LoVo (cell line): ENCODE results near the gene PCIF1.
"Not testable (repeated sequence)": the region's sequence is repeated elsewhere in the genome, so short reads cannot be mapped to it uniquely, and the experiment has no call there.

Experiments
- DNase-seq: peaks from one replicate; pipeline ENCODE4 v3.0.0-alpha.2; 2016; ENCODE audit warnings: low spot score

PCIF1 gene

DNA sequence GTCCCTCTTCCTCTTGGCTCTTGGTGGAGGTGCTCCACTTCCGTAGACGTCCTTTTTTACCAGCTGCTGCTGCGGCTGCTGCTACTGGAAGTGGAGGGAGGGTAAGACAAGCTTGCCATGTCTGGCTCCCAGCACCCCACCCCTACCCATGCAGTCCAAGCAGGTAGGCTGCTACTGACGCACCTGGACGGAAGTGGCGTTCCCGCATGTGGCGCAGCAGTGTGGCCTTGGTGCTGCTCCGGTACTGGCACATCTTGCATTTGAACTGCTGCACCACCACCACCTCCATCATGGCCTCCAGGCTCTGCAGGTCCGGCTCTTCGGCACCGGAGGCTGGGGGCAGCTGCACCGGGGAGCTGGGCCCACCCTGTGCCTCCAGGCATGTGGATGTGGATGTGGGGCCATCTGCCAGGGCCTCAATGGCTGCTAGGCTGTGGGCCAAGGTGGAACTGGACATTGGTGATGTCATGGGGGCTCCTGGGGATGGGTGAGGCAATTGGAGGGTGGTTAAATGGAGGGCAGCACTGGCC is 33.1 kb downstream of the PCIF1 start:
- DNase-seq: no peak

GRCh38 chr20:45968081-45968671 is 33.7 kb downstream of the PCIF1 start:
- no peak for DNase-seq

GRCh38 chr20:45968801-45969711 is 34.6 kb downstream of the PCIF1 start:
- DNase-seq: no peak

DNA sequence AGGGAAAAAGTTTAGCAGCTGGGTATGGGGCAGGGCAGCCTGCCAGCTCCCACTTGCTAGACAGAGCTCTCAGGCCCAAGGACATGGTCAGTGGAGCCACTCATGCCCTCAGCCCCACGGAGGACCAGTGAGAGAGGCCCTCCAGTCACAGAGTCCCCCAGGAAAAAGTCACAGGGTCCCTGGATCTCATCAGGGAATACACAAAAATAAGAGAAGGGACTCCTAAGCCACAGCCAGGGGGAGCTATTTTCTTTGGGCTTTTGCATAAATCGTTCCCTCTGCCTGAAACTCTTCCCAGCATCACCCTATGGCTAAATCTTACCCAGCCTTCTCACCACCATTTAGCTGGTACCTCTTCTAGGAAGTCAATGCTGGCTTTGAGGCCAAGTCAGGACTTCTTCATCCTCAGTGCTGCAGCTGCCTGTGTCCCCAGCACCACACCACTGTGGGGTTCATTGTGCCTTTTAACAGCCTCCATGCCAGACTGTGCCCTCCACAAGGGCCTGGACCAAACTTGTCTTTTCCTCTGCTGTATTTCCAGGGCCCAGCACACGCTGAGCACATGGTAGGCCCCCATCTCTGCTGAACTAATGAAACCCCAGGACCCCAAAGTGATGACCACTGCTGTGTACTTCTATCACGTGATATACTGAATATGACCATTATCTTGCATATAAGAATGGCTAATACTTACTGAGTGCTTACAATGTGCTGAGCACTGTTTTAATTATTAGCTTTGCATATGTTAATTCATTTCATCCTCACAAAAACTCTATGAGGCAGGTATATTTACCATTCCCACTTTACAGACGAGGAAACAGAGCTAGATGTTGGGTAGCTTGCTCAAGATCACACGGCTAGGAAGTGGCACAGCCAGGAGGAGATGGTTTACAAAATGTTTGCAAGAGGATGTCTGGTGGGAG is 35.5 kb downstream of the PCIF1 start:
- peak; percentile 58 for DNase-seq

GRCh38 chr20:45970646-45971424 is 36.4 kb downstream of the PCIF1 start:
- no peak for DNase-seq

DNA sequence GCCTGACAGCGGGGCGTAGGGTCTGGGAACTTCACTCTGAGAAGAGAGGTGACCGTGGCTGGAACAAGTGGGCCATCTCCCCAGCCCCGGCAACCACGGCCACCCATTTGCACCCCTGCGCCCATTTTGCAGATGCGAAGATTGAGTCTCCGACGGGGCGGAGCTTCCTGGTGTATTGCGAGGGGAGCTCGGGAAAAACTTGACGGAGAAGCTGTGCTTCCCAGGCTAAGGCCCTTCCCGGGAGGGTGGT is 36.9 kb downstream of the PCIF1 start:
- no peak for DNase-seq

GRCh38 chr20:45971675-45972499 is 37.4 kb downstream of the PCIF1 start, which contains the start of gene ZNF335:
Gene ZNF335, minus strand, starts transcription at chr20:45972203. Its CDS starts 793 bp downstream, at chr20:45971410.
- peak; percentile 93 for DNase-seq

DNA sequence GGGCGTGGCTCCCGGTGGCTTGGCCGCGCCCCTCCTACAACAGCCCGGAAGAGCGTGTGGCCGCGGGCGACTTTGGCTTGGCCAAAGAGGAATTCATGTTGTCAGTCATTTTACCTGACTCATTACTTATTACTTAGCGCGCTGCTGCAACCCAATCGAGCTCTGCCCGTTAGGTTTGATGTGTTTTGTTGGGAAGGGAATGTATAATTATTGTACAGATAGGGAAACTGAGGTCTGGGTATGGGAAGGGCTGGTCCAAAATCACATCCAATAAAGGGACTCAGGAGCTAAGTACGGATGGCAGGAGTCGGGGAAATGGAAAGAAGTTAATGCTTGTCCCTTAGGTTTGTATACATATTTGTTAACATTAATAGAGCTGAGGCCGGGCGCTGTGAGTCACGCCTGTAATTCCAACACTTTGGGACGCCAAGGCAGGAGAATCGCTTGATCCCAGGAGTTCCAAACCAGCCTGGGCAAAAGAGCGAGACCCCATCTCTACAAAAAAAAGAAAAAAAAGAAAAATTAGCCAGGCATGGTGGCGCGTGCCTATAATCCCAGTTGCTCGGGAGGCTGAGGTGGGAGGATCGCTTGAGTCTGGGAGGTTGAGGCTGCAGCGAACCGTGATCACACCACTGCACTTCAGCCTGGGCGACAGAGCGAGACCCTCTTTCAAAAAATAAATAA is 38.2 kb downstream of the PCIF1 start:
- DNase-seq: peak; percentile 98

DNA sequence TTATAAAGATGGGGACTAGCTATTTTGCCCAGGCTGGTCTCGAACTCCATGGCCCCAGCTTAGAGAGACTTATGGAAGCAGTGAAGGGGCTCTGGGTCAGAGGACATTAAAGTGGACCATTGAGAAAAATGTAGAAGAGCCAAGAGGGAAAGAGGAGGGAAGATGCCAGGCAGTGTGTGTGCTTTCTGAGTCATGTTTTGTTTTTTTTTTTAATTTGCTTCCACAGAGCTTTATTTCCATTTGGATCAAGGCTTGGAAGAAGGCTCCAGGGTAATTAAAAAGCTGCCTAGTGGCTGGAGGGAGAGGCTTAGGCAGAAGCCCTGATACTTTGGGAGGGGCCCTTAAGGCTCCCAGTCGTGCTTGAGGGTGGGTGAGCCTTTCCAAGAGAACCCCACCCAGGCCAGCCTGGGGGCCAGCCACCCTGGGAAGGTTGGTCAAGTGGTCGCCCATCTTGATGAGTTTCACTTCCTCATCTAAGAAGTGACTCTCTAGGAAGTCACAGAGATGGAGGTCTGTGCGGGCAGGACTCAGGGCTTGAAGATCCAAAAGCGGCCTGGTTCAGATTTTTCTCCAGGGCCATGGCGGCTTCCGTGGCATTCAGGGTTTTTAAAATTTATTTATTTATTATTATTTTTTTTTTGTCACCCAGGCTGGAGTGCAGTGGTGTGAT is 40.5 kb downstream of the PCIF1 start:
- DNase-seq: no peak

DNA sequence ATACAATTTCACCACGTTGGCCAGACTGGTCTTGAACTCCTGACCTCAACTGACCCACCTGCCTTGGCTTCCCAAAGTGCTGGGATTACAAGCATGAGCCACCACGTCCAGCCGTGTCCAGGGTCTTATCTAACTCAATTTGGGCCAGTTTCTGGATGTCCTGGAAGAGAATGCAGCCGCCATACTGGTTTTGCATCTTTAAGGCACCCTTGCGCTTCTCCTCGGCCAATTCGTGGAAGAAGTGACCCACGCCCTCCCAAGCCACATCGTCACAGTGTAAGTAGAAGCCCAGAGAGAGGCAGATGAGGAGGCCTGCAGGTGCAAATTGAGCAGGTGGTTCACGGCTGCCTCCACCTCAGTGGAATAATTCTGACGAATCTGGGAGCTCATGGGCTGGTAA is 41.2 kb downstream of the PCIF1 start:
- DNase-seq: no peak

- DNase-seq: no peak
These were observed 41.6 kb downstream of the PCIF1 start for GRCh38 chr20:45976086-45976485.

- DNase-seq: no peak
These were observed 46.8 kb downstream of the PCIF1 start for GRCh38 chr20:45981261-45981660.

- DNase-seq: no peak
These were observed 48.8 kb downstream of the PCIF1 start for GRCh38 chr20:45983279-45983743.

DNA sequence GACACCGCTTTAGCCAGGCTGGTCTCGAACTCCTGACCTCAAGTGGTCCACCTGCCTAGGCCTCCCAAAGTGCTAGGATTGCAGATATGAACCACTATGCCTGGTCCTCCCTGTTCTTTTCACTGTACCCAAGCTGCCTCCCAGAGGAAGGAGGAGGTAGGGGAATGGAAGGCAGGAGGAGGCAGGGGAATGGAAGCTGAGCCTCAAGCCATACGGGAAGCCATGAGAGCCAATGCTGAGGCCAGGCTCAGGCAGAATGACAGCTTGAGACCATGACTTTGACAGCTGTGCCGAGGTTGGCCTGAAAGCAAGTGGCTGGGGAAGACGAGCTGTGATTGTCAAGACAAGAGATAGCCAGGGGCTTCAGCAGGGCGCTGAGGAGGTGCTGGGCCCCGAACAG is 51.1 kb downstream of the PCIF1 start:
- DNase-seq: no peak

DNA sequence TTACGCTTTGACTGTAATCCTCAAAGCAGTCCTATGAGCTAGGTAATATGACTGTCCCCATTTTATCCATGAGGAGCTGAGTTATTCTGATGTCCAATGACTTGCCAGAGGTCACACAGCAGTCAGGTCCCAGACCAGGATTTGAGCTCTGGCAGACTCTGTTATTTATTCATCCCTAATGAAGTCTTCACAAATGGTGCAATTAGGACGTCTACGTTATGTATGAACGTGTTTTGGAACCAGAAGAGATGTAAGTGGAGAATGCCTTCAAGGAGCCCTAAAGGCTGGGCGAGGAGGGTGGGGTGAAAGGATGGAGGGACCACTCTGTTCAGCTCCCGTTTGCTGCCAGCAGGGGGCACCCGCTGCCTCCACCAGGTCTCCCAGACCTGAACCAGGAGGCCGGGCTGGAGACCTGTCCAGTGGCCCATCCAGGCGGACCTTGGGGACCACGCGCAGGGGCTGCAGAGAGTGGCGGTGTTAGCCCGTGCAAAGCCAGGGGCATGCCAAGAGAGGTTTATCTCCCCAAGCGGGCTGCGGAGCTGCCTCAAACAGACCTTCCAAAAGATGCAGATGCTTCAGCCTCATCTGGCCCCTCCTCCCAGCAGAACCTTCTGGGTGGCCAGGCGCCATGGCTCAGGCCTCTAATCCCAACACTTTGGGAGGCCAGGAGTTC is 52.8 kb downstream of the PCIF1 start:
- DNase-seq: peak; percentile 30

DNA sequence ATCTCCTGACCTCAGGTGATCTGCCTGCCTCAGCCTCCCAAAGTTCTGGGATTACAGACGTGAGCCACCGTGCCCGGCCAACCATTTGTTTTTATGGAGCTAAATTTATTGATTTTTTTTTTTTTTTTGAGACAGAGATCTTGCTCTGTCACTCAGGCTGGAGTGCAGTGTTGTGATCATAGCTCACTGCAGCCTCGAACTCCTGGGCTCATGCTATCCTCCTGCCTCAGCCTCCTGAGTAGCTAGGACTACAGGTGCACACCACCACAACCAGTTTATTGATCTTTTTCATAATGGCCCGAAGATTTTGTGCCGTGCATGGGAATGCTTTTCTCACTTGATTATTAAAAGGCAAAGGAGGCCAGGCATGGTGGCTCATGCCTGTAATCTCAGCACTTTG is 54.3 kb downstream of the PCIF1 start:
- DNase-seq: not testable (repeated sequence)

GRCh38 chr20:45991616-45992015 is 57.1 kb downstream of the PCIF1 start:
- no peak for DNase-seq

DNA sequence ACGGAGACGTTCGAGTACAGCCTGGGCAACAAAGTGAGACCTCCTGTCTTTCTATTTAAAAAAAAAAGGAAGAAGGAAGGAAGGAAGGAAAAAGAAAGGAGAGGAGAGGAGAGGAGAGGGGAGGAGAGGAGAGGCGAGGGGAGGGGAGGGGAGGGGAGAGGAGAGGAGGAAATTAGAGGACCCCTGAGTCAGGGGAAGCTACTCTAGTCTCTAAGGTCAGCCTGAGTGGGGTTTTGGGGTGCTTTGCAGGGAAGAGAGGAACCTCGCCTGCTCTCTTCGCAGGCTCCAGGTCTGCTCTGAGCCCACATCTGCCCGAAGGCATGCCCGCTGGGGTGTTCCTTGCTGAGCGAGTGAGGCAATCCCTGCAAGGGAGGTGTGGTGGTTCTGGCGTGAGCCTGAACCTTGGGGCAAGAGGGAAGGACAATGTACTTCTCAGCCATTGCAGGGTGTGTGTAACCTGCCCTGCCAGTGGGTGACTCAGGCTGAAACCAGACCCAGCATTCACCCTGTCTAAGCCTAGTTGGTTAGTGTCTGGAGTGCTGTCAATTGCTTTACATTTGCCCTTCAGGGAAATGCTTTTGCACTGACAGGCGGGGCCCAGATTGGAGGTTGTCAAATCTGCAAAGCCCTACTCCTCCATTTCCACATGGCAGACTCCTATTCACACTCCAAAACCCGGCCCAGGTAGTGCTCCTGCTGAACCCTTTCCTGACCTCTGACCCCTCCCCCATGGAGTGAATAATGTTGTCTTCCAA is 58.9 kb downstream of the PCIF1 start:
- peak; percentile 75 for DNase-seq
